ENCODE results near the gene NBAS. TPM values are rescaled to one million over a fixed set of nuclear protein-coding genes. Genes with fewer than 3 reads are reported as not detected.

NBAS gene
- total and polyA plus RNA-seq, 8 donors, result 26.6 to 36.7 (median 31.1) TPM

DNA sequence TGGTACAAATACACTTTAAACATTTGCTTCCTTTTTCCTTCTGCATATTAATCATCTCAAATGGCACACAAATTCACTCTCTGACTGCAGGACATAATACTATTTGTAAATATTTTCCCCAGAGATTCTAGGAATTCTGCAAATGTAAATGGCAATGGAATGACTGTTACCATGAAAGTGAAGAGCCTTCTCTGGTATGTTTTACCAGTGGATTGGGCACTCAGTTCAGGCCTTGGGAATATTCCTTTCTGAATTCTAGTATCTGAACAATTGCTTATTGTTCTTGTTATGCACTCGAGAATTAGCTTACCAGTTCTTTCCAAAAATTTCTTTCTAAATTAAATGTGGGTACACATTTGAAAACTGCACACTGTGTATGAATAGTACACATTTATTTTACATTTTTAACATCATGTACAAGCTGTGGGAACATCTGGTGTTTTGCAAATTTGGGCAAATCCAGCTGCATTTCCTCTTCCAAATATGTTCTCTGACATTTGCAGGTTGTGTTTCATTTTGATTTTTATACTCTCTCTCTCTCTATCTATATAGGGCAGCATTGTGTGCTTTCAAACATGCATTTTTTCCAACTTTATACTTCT is 289.1 kb downstream of the NBAS start:
- 74 to 78% methylated on average over 1 of the region's 1 CpG for WGBS, 2 donors
- H3K9me3 ChIP-seq, result no peaks in the 10 kb centered on the region
- no peaks in the 10 kb centered on the region for H3K27me3 ChIP-seq
- H3K4me1 ChIP-seq, result no peaks in the 10 kb centered on the region
- DNase-seq, result no peak
- no peak for TF ChIP-seq CTCF (IDR thresholded peaks at IDR 0.05)
- ATAC-seq, result no peak
- no peak for FAIRE-seq
- peaks cover 0 to 20% (median 0%) of the 10 kb centered on the region in 3 donors for H3K36me3 ChIP-seq
- no peak overlapping the region for H3K4me3 ChIP-seq
- no peak overlapping the region for H3K27ac ChIP-seq
- intact Hi-C loops (cut with DNase I), result no loop called here

GRCh38 chr2:15271276-15271675 is 289.9 kb downstream of the NBAS start:
- Histone ChIP-seq H3K27ac (no peak overlapping the region), H3K27me3 (no peaks in the 10 kb centered on the region), H3K4me1 (no peaks in the 10 kb centered on the region), H3K4me3 (no peak overlapping the region), H3K9me3 (no peaks in the 10 kb centered on the region), H3K36me3 (peaks cover 0 to 20% (median 0%) of the 10 kb centered on the region in 3 donors)
- 44 to 46% methylated on average over 3 of the region's 3 CpGs for WGBS, 2 donors
- intact Hi-C loops (cut with DNase I), result no loop called here
- ATAC-seq (no peak), FAIRE-seq (no peak), DNase-seq (no peak)
- TF ChIP-seq CTCF (IDR thresholded peaks at IDR 0.05), result no peak

GRCh38 chr2:15269043-15269442 is 292.1 kb downstream of the NBAS start:
- H3K4me3 ChIP-seq, result no peak overlapping the region
- WGBS, 2 donors, result 92 to 96% methylated on average over 4 of the region's 4 CpGs
- DNase-seq, result no peak
- ATAC-seq, result no peak
- FAIRE-seq, result no peak
- no peak for TF ChIP-seq CTCF (IDR thresholded peaks at IDR 0.05)
- no peak overlapping the region for H3K27ac ChIP-seq
- H3K36me3 ChIP-seq, result no peaks in the 10 kb centered on the region
- H3K9me3 ChIP-seq, result no peaks in the 10 kb centered on the region
- intact Hi-C loops (cut with DNase I), result no loop called here
- H3K4me1 ChIP-seq, result no peaks in the 10 kb centered on the region
- no peaks in the 10 kb centered on the region for H3K27me3 ChIP-seq

GRCh38 chr2:15265889-15266288 is 295.2 kb downstream of the NBAS start:
- Histone ChIP-seq H3K36me3 (no peaks in the 10 kb centered on the region), H3K4me3 (no peak overlapping the region), H3K27ac (no peak overlapping the region), H3K27me3 (no peaks in the 10 kb centered on the region), H3K9me3 (no peaks in the 10 kb centered on the region), H3K4me1 (no peaks in the 10 kb centered on the region)
- DNase-seq, result no peak
- no peak for ATAC-seq
- intact Hi-C loops (cut with DNase I), result no loop called here
- 86 to 88% methylated on average over 3 of the region's 3 CpGs for WGBS, 2 donors
- TF ChIP-seq CTCF (IDR thresholded peaks at IDR 0.05), result no peak
- FAIRE-seq, result no peak

DNA sequence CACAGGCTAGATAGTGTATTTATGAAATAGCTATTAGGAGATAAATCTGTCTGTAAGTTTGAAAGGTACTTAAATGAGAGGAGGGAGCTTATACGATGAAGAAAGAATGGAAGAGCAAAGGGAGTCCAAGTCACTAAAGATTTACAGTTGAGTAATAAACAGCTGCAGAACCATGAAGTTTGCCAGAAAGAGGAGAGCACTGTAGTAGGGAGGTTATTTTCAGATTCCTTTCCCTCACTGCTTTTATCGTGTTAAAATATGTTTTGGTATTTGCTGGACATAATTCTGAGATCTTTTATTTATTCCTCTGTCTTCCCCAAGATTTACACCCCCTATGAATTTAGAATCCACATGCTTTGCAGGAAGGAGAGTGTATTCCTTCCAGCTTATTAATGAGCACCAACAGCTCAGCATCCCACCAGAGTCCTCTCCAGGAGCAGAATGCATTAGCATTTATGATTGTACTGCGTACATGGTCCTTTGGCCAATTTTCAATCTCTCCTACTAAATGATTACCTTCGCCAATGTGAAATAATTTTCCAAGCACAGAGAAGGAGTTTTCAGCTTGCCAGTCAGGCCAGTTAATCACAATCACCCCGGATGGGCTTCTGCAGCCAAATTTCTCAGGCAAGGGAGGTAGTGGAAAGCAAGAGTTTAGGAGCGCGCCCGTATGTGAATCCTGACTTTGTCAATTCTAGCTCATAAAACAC is 297.0 kb downstream of the NBAS start:
- no peaks in the 10 kb centered on the region for H3K9me3 ChIP-seq
- TF ChIP-seq CTCF (IDR thresholded peaks at IDR 0.05), result no peak
- FAIRE-seq (no peak), ATAC-seq (no peak), DNase-seq (no peak)
- 93 to 94% methylated on average over 8 of the region's 8 CpGs for WGBS, 2 donors
- no peaks in the 10 kb centered on the region for H3K27me3 ChIP-seq
- no peaks in the 10 kb centered on the region for H3K4me1 ChIP-seq
- H3K4me3 ChIP-seq, result no peak overlapping the region
- H3K36me3 ChIP-seq, result no peaks in the 10 kb centered on the region
- no peak overlapping the region for H3K27ac ChIP-seq
- intact Hi-C loops (cut with DNase I), result no loop called here
